Activated CD4-positive, alpha-beta T cell treated with anti-CD3 and anti-CD28 coated beads for 24 hours (primary cell): ENCODE measurements around the gene KRT26.
"Not testable (repeated sequence)": the region's sequence is repeated elsewhere in the genome, so short reads cannot be mapped to it uniquely, and the experiment has no call there.

Experiments
- DNase-seq, 2 donors: peaks; one replicate each; pipeline ENCODE4 v3.0.0-alpha.2; 2020; ENCODE audit warnings: low read depth in 2 of 2

KRT26 gene

DNA sequence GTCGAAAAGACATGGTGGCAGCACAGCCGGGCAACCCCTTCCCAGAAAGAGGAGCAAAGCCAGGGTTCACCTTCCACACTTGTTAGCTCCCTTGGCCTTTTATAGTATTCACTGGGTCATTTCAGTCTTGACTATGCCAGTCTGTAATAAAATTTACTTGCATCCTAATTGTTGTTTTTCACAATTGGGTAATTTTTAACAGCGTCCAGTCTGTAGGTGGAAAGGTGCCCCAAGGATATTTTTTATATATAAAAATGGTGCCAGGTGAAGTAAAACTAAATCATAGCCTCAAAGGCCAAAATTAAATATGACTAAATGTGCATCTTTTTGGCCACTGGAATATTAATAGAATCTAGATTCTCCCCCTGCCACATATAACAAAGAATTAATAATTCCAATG, at the start of gene KRT26:
TSS of gene KRT26 (minus strand) at position 101 of the 400 bp plus-strand sequence. CDS start at position 13, 88 bp downstream.
- DNase-seq = no peak

GRCh38 chr17:40821536-40821935, 49.5 kb upstream of the KRT26 start:
- DNase-seq = no peak

GRCh38 chr17:40820228-40820838, 48.3 kb upstream of the KRT26 start:
- DNase-seq = no peak

DNA sequence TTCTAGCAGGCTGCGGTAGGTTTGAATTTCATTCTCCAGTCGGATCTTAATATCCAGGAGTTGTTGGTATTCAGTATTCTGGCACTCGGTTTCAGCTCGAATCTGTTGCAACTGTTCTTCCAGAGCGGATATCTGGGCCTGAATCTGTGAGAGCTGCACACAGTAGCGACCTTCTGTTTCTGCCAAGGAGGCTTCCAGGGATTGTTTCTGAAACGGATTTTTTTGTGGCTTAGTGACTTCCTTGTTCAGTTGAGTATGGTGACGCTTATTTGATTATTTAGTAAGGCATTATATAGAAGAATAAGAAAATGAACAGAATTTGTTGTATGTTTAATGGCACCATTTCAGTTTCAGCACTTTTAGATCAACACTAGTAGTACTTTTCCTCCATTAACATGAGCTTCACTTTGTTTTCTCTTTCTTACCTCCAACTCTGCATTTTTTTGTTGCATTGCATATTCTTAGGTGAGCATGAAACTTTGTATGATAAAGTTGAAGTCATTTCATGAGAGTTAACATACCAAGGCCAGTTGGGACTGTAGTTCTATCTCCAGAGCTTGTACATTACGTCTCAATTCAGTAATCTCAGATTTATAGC, 47.6 kb upstream of the KRT26 start:
- DNase-seq = no peak

DNA sequence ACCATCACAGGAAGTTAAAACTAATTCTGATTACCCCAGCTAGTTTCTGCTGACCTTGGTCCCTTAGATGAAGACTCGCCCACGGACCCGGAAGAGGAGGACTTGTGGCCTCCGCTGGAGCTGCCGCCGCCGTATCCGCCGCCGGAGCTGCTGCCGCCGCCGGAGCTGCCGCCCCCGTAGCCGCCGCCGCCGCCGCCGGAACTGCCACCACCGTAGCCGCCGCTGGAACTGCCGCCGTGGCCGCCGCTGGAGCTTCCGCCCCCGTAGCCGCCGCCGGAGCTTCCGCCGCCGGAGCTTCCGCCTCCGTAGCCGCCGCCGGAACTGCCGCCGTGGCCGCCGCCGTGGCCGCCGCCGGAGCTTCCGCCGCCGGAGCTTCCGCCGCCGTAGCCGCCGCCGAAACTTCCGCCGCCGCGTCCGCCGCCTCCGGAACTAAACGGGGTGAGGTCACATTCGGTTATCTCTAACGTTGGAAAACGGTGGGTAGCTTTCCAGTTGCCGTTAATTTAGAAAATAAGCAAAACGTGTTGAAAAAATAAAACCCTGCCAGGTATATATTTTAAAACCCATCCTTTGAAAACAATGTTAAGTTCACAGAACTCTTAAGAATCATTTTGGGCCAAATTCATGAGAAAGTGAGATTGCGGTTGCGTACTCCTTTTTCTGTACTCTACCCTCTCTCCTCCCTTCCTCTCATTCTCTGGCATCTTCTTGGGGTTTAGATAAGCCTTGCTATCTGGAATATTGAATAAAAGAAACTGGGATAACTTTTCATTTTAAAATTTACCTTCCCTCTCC, 46.9 kb upstream of the KRT26 start:
- peak; percentile 75 to 78 for DNase-seq

GRCh38 chr17:40818343-40818732, 46.3 kb upstream of the KRT26 start:
- DNase-seq = no peak

GRCh38 chr17:40817103-40817682, 45.2 kb upstream of the KRT26 start:
- no peak for DNase-seq

- DNase-seq = no peak
Measured at GRCh38 chr17:40816569-40816968, 44.6 kb upstream of the KRT26 start.

DNA sequence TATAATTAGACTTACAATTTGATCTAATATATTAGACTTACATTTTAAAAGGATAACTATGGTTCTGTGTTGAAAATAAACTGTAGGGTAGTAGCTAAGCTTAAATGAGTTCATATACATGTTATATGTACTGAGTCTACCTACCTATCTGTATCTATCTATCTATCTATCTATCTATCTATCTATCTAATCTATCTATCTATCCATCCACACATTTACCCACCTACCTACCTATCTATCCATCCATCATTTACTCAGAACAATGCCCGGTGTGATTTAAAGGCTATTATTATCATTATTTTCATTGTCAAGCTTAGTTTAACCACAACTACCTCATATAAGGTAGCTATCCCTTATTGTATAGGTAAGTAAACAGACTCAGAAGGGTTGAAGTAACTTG, 43.4 kb upstream of the KRT26 start:
- DNase-seq = no peak

DNA sequence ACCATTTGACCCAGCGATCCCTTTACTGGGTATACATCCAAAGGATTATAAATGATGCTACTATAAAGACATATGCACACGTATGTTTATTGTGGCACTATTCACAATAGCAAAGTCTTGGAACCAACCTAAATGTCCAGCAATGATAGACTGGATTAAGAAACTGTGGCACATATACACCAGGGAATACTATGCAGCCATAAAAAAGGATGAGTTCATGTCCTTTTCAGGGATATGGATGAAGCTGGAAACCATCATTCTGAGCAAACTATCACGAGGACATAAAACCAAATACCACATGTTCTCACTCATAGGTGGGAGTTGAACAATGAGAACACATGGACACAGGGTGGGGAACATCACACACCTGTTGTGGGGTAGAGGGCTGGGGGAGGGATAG, 42.7 kb upstream of the KRT26 start:
- not testable (repeated sequence) for DNase-seq

DNA sequence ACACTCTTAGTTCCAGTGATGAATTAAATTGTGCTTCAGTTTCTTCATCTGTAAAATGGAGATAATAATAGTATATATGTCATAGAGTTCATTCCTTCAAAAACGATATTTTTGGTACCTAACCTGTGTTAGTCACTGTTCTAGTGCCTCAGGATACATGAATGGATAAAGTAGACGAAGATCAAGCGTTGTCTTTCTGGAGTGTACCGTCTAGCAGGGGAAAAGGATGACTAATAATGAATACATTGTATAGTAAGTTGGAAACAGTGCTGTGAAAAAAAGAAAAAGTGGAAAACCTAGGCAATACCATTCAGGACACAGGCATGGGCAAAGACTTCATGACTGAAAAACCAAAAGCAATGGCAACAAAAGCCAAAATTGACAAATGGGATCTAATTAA, 41.8 kb upstream of the KRT26 start:
- no peak for DNase-seq

- DNase-seq = no peak
Measured at GRCh38 chr17:40812639-40813038, 40.6 kb upstream of the KRT26 start.

- DNase-seq = no peak
Measured at GRCh38 chr17:40810494-40810893, 38.5 kb upstream of the KRT26 start.

GRCh38 chr17:40809721-40810421, 37.9 kb upstream of the KRT26 start:
- no peak for DNase-seq

GRCh38 chr17:40806131-40806530, 34.1 kb upstream of the KRT26 start:
- no peak for DNase-seq

DNA sequence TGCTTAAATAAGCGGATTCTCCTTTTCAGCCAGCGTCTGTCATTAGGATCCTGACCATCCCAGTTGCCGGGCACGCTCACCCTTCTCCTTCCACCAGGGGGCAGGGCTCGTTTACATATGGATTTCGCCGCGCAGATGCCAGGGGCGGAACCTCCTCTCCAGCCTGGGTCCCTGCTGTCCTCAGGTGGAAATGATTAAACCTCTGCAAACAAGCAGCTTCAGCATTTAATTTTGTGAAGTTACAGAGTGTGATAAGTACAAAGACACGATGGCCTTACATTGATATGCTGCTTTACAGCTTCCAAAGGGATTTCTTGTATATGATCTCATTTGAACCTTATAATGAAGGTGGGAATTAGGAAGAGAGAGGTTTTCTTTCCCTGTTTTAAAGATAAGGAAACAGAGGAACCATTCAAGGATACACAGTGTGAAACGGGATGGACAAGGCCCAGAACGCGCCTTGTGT, 31.6 kb upstream of the KRT26 start:
- peak; percentile 64 to 69 for DNase-seq

- no peak for DNase-seq
Measured at GRCh38 chr17:40801157-40801556, 29.2 kb upstream of the KRT26 start.

DNA sequence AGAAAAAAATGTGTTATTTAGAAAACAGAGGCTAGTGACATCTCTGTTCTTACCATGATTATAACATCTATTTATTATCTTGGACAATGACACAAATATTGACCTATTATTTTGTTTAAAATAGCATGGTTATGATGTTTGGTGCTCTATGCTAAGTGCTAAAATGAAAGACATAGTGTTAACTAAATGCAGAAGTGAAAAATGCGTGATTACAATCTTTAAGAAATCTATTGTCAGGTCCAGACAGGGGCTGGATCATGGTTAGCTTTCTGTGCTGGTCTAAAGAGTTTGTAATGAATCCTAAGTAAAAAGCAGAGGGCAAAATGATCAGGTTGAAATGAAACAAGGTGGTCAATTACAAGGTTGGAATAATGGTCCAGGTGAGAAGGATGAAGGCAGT, 28.4 kb upstream of the KRT26 start:
- DNase-seq = no peak

GRCh38 chr17:40799859-40800258, 27.9 kb upstream of the KRT26 start, which contains the start of gene KRT28:
Gene KRT28 (minus strand): TSS chr17:40799959. CDS start chr17:40799893, 66 bp downstream.
- no peak for DNase-seq

DNA sequence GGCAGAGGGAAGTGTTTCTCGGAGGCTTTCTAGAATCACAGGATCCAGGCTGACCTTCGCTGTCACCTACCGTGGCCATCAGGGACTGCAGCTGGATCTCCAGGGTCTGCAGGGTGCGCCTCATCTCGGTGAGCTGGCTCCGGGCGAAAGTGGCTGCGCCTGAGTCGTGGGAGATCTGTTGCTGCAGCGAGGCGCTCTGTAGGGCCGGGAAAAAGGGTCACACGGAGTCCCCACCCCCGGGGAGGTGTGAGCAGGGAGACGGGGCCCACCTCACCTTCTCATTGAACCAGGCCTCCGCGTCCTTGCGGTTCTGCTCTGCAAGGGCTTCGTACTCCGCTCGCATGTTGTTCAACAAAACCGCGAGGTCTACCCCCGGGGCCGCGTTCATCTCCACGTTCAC, 24.8 kb upstream of the KRT26 start:
- DNase-seq = no peak

DNA sequence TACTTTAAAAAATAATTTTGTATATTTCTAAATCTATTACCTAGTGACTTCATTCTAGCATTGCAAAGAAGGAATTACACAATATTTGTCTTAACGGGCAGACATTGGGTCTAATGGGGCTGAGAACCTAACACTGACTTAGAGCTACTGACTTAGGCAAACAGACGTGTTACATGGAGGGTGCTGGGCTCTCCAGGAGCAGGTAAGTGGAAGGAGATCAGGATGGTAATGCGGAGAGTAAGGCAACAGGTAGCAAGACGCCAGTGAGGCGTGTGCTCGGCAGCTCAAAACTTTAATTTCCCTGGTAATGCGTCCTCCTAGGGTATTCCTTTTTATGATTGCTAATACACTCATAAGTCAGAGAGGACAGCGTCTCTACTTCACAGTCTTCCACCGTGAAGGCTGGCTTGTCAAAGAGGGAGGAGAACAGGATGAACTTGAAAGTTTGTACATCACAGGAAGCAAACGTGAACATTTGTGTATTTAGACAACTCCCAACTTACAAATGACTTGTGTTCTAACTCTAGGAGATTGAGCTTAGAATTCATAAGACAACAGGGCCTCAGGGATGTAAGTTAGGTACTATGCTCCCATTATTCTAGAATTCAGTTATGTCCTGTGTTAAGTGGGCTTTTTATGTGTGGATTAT, 23.1 kb upstream of the KRT26 start:
- no peak for DNase-seq
